Esophagus (tissue), 2 donors: ENCODE data around the gene SF3B4. TPM values are rescaled to one million over a fixed set of nuclear protein-coding genes. Genes with fewer than 3 reads are reported as not detected.

Source experiments
- H3K27ac ChIP-seq, 2 donors: one replicate each; pipeline ENCODE4 v1.5.1; 2013; ENCODE audit warnings: low read depth in 2 of 2, mild to moderate bottlenecking in 2 of 2, inconsistent platforms in 1 of 2, low read length in 1 of 2, moderate library complexity in 1 of 2
- H3K27me3 ChIP-seq, 2 donors: one replicate each; pipeline ENCODE4 v1.6.1; 2013; ENCODE audit warnings: low read length in 2 of 2, control low read depth in 1 of 2, mild to moderate bottlenecking in 1 of 2; ENCODE audit not compliant: insufficient read depth in 2 of 2, control insufficient read depth in 1 of 2
- H3K36me3 ChIP-seq, 2 donors: one replicate each; pipeline ENCODE4 v1.6.1; 2013; ENCODE audit warnings: low read length in 1 of 2; ENCODE audit not compliant: control insufficient read depth in 2 of 2, insufficient read depth in 2 of 2
- H3K4me1 ChIP-seq, 2 donors: one replicate each; pipeline ENCODE4 v1.6.1; 2013; ENCODE audit warnings: low read length in 1 of 2; ENCODE audit not compliant: control insufficient read depth in 2 of 2, insufficient read depth in 2 of 2
- H3K4me3 ChIP-seq, 2 donors: one replicate each; pipeline ENCODE4 v1.5.1; 2013; ENCODE audit warnings: low read length in 2 of 2, mild to moderate bottlenecking in 2 of 2, low read depth in 1 of 2, moderate library complexity in 1 of 2
- H3K9me3 ChIP-seq, 2 donors: one replicate each; pipeline ENCODE4 v1.6.1; 2013; ENCODE audit warnings: mild to moderate bottlenecking in 2 of 2, low read depth in 1 of 2, low read length in 1 of 2, moderate library complexity in 1 of 2; ENCODE audit not compliant: control insufficient read depth in 2 of 2, insufficient read depth in 1 of 2
- WGBS, 2 donors: extraction: QIAGEN DNeasy Blood & Tissue Kit; methylation state at CpG; one replicate each; pipeline ENCODE4 v1.1.7; 2013; 5-methylcytosine and 5-hydroxymethylcytosine counted together
- polyA plus RNA-seq, 2 donors: library from polyadenylated mRNA; stranded (reverse); fragments of 200-250 nt; gene quantifications; one replicate each; pipeline ENCODE4 v1.2.3, GENCODE V29; 2013
- donor health status: healthy with polysubstance abuse.
- donor health status: Bipolar disorder and iron deficiency.

Gene SF3B4
- polyA plus RNA-seq, 2 donors = 30.2 to 40.1 TPM

DNA sequence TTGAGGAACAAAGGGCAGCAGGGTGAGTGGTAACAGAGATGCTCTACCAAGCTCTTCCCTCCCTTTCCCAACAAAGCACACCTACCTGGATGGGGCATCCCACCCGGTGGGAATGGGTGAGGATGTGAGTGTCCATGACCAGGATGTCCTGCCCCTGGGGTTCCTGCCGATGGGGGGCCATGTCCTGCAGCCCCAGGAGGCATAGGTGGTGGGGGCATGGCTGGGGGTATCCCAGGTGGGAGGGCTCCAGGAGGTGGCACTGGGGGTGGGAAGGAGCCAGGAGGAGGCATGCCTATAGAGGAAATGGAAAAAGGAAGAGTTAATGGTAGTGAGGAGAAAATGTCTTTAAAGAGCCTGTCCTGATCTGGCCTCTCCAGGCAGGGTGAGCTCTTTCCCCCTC, 1.9 kb downstream of the SF3B4 start:
- Histone ChIP-seq H3K27ac (no peak overlapping the region), H3K4me3 (no peak overlapping the region), H3K4me1 (peaks cover 2 to 8% of the 10 kb centered on the region in 2 donors), H3K27me3 (no peaks in the 10 kb centered on the region), H3K36me3 (peaks cover 14 to 22% of the 10 kb centered on the region in 2 donors), H3K9me3 (no peaks in the 10 kb centered on the region)
- WGBS, 2 donors = 79 to 93% methylated on average over 2 of the region's 2 CpGs

- Histone ChIP-seq H3K27ac (no peak overlapping the region), H3K36me3 (peaks cover 14 to 22% of the 10 kb centered on the region in 2 donors)
- WGBS, 2 donors = 78 to 90% methylated on average over 3 of the region's 3 CpGs
Observed at GRCh38 chr1:149925345-149925744, 2.3 kb downstream of the SF3B4 start.

DNA sequence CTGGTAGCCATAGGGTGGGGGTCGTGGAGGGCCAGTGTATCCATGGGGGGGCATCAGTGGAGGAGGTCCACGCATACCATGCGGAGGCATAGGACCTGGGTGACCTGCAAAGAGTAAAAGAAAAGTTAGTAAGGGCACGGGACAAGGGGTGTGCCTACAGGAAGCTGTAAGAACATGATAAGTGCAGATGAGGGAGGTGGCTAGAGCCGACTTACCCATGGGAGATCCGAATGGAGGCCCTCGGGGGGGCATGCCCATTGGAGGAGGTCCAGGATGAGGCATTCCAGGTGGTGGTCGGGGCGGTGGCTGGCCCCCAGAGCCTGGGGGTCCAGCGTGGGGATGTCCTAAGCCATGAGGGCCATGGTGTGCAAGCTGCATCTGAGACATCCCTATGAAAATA, 4.0 kb downstream of the SF3B4 start:
- peaks cover 14 to 22% of the 10 kb centered on the region in 2 donors for H3K36me3 ChIP-seq
- H3K4me1 ChIP-seq = peaks cover 2 to 8% of the 10 kb centered on the region in 2 donors
- no peak overlapping the region for H3K4me3 ChIP-seq
- H3K27ac ChIP-seq = no peak overlapping the region
- no peaks in the 10 kb centered on the region for H3K9me3 ChIP-seq
- H3K27me3 ChIP-seq = no peaks in the 10 kb centered on the region
- WGBS, 2 donors = 84 to 92% methylated on average over 10 of the region's 10 CpGs

More at GRCh38 chr1:149925345-149925744, 2.3 kb downstream of the SF3B4 start:
- Histone ChIP-seq H3K4me3 (no peak overlapping the region), H3K9me3 (no peaks in the 10 kb centered on the region), H3K27me3 (no peaks in the 10 kb centered on the region), H3K4me1 (peaks cover 2 to 8% of the 10 kb centered on the region in 2 donors)

GRCh38 chr1:149917571-149918144, 9.9 kb downstream of the SF3B4 start, which contains the start of gene SV2A:
Gene SV2A, minus strand, starts transcription at chr1:149917844. Its CDS starts 4,004 bp downstream, at chr1:149913840.
- Histone ChIP-seq H3K4me3 (peak within 1 kb of the TSS; percentile 29 to 30), H3K9me3 (no peaks in the 10 kb centered on the region), H3K4me1 (peaks cover 2 to 5% of the 10 kb centered on the region in 2 donors), H3K27ac (no peak within 1 kb of the TSS), H3K36me3 (no peaks in the 10 kb centered on the region), H3K27me3 (no peaks in the 10 kb centered on the region)
- WGBS, 2 donors = 1% methylated on average over 23 to 24 of the region's 24 CpGs

- H3K27me3 ChIP-seq = no peaks in the 10 kb centered on the region
- peak overlapping the region in 1 of 2 donors; percentile 29 for H3K4me3 ChIP-seq
- H3K9me3 ChIP-seq = no peaks in the 10 kb centered on the region
- 10 to 15% methylated on average over 10 of the region's 10 CpGs for WGBS, 2 donors
- H3K27ac ChIP-seq = no peak overlapping the region
- no peaks in the 10 kb centered on the region for H3K36me3 ChIP-seq
- peaks cover 2 to 5% of the 10 kb centered on the region in 2 donors for H3K4me1 ChIP-seq
Observed at GRCh38 chr1:149916898-149917252, 10.7 kb downstream of the SF3B4 start.

- H3K27ac ChIP-seq = no peak overlapping the region
- H3K4me3 ChIP-seq = no peak overlapping the region
- no peaks in the 10 kb centered on the region for H3K36me3 ChIP-seq
- H3K9me3 ChIP-seq = no peaks in the 10 kb centered on the region
- 21 to 31% methylated on average over 9 of the region's 9 CpGs for WGBS, 2 donors
- peaks cover 2 to 5% of the 10 kb centered on the region in 2 donors for H3K4me1 ChIP-seq
- no peaks in the 10 kb centered on the region for H3K27me3 ChIP-seq
Observed at GRCh38 chr1:149916193-149916897, 11.3 kb downstream of the SF3B4 start.

- Histone ChIP-seq H3K36me3 (no peaks in the 10 kb centered on the region), H3K4me3 (no peak overlapping the region), H3K27ac (no peak overlapping the region), H3K27me3 (no peaks in the 10 kb centered on the region), H3K9me3 (no peaks in the 10 kb centered on the region), H3K4me1 (peaks cover 2 to 5% of the 10 kb centered on the region in 2 donors)
- WGBS, 2 donors = 84% methylated on average over 11 of the region's 11 CpGs
Observed at GRCh38 chr1:149915429-149916192, 12.0 kb downstream of the SF3B4 start.

- 82 to 84% methylated on average over 1 of the region's 1 CpG for WGBS, 2 donors
- H3K9me3 ChIP-seq = no peaks in the 10 kb centered on the region
- H3K27ac ChIP-seq = no peak overlapping the region
- no peaks in the 10 kb centered on the region for H3K27me3 ChIP-seq
- H3K4me3 ChIP-seq = no peak overlapping the region
- no peaks in the 10 kb centered on the region for H3K36me3 ChIP-seq
- peaks cover 2 to 5% of the 10 kb centered on the region in 2 donors for H3K4me1 ChIP-seq
Observed at GRCh38 chr1:149914545-149914944, 13.1 kb downstream of the SF3B4 start.

DNA sequence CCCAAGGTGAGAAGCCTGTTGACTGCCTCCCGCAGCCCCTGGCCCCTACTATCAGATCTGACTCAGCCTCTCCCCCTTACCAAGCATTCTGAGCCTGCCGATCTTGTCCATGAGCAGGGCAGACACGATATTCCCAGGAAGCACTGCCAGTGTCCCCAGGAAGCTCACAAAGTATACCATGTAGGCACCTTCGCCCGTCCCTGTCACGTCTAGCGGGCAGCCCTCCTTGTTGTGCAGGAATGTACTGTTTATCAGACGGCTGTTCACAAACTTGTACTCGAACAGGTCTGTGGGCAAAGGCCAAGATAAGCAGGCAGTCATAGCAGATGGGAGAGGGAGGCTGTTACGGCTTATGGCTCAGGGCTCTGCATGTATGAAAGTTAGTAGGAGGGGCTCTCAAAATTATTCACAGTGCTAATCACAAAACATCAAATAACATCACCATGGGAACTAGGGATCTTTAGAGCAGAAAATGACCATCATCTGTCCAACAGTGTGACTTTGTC, 21.0 kb downstream of the SF3B4 start:
- Histone ChIP-seq H3K9me3 (no peaks in the 10 kb centered on the region), H3K36me3 (no peaks in the 10 kb centered on the region), H3K27ac (no peak overlapping the region), H3K4me1 (no peaks in the 10 kb centered on the region), H3K4me3 (no peak overlapping the region), H3K27me3 (no peaks in the 10 kb centered on the region)
- 78 to 87% methylated on average over 10 of the region's 10 CpGs for WGBS, 2 donors
